ENCODE data around the gene OR2F1.
"Not testable (repeated sequence)": the region's sequence is repeated elsewhere in the genome, so short reads cannot be mapped to it uniquely, and the experiment has no call there.

GRCh38 chr7:144010821-144011220 lies 56.2 kb downstream of the OR2F1 start:
- not testable (repeated sequence) for TF ChIP-seq POLR2A (IDR thresholded peaks at IDR 0.05); CTCF (IDR thresholded peaks at IDR 0.05 in 8 of 11, conservative IDR thresholded peaks at IDR 0.05 in 3 of 11); POLR2AphosphoS5 (IDR thresholded peaks at IDR 0.05)
